Stimulated activated CD4-positive, alpha-beta T cell treated with anti-CD3 and anti-CD28 coated beads, Interleukin-2, amount 100 ng/mL, for 24 hours (primary cell): Measurements from ENCODE around the gene SLC13A3.

Source experiments
- DNase-seq, 2 donors: peaks; one replicate each; pipeline ENCODE4 v3.0.0-alpha.2; 2020

SLC13A3 gene

GRCh38 chr20:46631874-46632446, 19.3 kb downstream of the SLC13A3 start:
- DNase-seq, result no peak

GRCh38 chr20:46631212-46631869, 19.9 kb downstream of the SLC13A3 start:
- no peak for DNase-seq

- no peak for DNase-seq
Measured at GRCh38 chr20:46630306-46630705, 21.0 kb downstream of the SLC13A3 start.

- no peak for DNase-seq
Measured at GRCh38 chr20:46629341-46629740, 21.9 kb downstream of the SLC13A3 start.

- no peak for DNase-seq
Measured at GRCh38 chr20:46627234-46627633, 24.0 kb downstream of the SLC13A3 start.

GRCh38 chr20:46626758-46627157, 24.5 kb downstream of the SLC13A3 start:
- no peak for DNase-seq

GRCh38 chr20:46625875-46626373, 25.3 kb downstream of the SLC13A3 start:
- DNase-seq, result no peak

- DNase-seq, result no peak
Measured at GRCh38 chr20:46624946-46625345, 26.3 kb downstream of the SLC13A3 start.

- DNase-seq, result no peak
Measured at GRCh38 chr20:46622165-46622564, 29.1 kb downstream of the SLC13A3 start.

- no peak for DNase-seq
Measured at GRCh38 chr20:46621492-46621891, 29.8 kb downstream of the SLC13A3 start.

GRCh38 chr20:46619445-46619844, 31.8 kb downstream of the SLC13A3 start:
- no peak for DNase-seq

- no peak for DNase-seq
Measured at GRCh38 chr20:46618316-46619100, 32.8 kb downstream of the SLC13A3 start.

- DNase-seq, result no peak
Measured at GRCh38 chr20:46614503-46614902, 36.8 kb downstream of the SLC13A3 start.

- no peak for DNase-seq
Measured at GRCh38 chr20:46610145-46610544, 41.1 kb downstream of the SLC13A3 start.

GRCh38 chr20:46609043-46609442, 42.2 kb downstream of the SLC13A3 start:
- no peak for DNase-seq

- no peak for DNase-seq
Measured at GRCh38 chr20:46607849-46608497, 43.3 kb downstream of the SLC13A3 start.

- no peak for DNase-seq
Measured at GRCh38 chr20:46607191-46607848, 43.9 kb downstream of the SLC13A3 start.

GRCh38 chr20:46606817-46607190, 44.5 kb downstream of the SLC13A3 start:
- no peak for DNase-seq

GRCh38 chr20:46605978-46606816, 45.1 kb downstream of the SLC13A3 start:
- no peak for DNase-seq

- DNase-seq, result no peak
Measured at GRCh38 chr20:46605181-46605580, 46.1 kb downstream of the SLC13A3 start.

- no peak for DNase-seq
Measured at GRCh38 chr20:46604551-46605133, 46.6 kb downstream of the SLC13A3 start.

- DNase-seq, result no peak
Measured at GRCh38 chr20:46602429-46602828, 48.8 kb downstream of the SLC13A3 start.
